Activated effector memory CD4-positive, alpha-beta T cell treated with anti-CD3 and anti-CD28 coated beads, Interleukin-2, amount 50 U/mL, for 16 hours (primary cell): ENCODE data around the gene TSFM.
A peak's percentile ranks its signal among the peaks of the same experiment; 100 is the strongest.

Experiments used
- DNase-seq: peaks from one replicate; pipeline ENCODE4 v3.0.0-alpha.2; 2020

The TSFM gene

GRCh38 chr12:57782608-57783465, at the start of gene TSFM:
Gene TSFM (plus strand): TSS chr12:57782787. CDS start chr12:57782802, 15 bp downstream.
- peak; percentile 99 for DNase-seq

- DNase-seq, result no peak
Observed at GRCh38 chr12:57733928-57734327, 48.7 kb upstream of the TSFM start.

GRCh38 chr12:57734591-57734990, 48.0 kb upstream of the TSFM start:
- DNase-seq, result no peak

- DNase-seq, result no peak
Observed at GRCh38 chr12:57735198-57735855, 47.3 kb upstream of the TSFM start.

- no peak for DNase-seq
Observed at GRCh38 chr12:57735952-57736740, 46.4 kb upstream of the TSFM start.

DNA sequence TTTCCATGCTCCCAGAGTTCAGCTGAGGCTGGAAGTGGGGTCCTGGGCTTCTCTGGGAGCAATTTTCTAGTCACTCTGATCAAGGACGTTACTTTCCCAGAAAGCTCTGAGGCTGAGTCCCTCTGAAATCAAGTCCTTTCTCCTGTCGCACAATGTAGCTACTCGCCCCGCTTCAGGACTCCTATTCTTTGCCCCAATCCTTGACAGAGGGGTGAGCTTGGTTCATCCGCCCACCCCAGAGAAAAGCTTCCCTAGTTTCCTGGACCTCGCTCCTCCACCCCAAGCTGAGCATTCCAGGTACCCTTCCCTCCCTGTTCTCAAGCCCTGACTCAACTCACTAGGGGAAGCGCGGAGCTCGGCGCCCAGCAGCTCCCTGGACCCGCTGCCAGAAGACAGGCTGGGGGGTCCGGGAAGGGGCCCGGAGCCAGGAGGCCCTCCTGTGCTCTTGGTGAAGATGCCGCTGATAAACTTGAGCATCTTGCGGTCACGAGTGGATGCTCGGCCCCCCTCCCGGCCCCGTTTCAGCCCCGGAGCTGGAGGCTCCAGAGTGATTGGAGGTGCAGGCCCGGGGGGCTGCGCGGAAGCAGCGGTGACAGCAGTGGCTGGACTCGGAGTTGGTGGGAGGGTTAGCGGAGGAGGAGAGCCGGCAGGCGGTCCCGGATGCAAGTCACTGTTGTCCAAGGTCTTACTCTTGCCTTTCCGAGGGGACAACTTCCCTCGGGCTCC, 45.7 kb upstream of the TSFM start:
- no peak for DNase-seq

DNA sequence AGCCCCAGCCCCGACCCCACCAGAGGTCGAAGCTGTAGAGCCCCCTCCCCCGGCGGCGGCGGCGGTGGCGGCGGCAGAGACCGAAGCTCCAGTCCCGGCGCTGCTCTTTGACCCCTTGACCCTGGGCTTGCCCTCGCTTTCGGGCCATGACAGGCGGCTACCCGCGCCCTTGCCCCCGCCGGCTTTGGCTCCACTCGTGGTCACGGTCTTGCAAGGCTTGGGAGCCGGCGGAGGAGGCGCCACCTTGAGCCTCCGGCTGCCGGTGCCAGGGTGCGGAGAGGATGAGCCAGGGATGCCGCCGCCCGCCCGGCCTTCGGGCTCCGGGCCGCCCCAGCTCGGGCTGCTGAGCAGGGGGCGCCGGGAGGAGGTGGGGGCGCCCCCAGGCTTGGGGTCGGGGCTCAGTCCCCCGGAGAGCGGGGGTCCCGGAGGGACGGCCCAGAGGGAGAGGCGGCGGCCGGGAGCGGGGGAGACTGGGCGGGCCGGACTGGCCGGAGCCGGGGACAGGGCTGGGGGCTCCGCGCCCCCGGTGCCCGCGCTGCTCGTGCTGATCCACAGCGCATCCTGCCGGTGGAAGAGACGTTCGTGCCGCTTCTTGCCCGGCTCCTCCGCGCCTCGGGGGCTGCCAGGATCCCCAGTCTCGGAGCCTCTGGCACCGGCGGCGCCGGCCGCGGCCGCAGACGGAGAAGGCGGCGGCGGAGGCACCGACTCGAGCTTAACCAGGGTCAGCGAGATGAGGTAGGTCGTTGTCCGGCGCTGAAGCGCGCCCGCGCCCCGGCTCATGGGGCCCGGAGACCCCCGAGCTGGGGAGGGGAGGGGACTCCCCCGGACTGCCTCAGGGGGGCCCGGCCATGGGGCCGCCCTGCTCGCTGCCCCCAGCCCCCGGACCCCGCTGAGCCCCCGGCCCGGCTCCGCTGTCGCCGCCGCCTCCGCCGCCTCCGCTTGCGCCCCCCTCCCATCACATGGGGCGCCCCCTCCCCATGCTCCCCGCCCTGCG, 44.8 kb upstream of the TSFM start:
- DNase-seq, result no peak

DNA sequence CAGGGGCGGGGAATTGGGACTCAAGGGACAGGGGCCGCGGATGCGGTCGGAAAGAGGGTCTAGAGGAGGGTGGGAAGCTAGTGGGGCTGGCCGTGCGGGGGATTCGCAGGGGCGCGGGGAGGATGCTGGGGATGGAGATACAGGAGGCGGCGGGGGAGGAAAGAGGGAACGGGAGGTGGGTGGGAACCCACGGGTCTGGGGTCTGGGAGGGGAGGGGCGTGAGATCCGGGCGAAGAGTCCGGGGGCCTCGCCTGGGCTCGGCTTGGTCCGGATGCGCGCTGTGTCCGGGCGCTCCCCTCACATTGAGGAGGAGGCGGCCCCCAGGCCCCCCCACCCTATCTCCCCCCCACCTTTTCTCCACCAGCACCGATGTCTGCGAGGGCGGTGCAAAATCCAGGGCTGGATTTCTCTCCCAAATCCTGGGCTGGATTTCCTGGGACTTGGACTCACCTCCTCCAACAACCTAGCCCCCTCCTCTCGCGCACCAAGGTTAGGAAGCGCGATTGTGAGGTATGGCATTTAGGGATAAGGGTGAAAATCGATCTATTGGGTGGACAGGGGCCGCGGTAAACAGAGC, 43.8 kb upstream of the TSFM start, which contains the start of gene AGAP2:
Gene AGAP2, minus strand, starts transcription at position 82 of the 577 bp plus-strand sequence. CDS start 496 bp downstream, outside the sequence.
- no peak for DNase-seq

DNA sequence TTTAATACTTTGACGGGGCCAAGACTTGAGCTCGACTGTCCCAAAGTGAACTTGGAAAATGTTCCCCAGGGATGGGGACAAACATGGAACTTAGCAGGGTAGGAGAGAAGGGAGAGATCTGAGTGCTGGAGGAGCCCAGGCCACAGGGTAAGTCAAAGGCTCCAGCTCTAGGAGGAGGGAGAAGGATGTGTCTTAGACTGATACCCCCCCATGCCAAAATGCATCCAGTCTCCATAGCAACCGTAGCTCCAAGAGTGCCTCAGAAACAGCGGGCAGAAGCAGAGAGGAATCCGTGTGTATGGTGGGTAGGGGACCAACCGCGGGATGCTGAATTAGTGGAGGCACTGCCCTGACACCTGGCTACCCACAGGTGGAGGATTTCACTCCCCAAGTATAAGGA, 43.2 kb upstream of the TSFM start:
- DNase-seq, result no peak

GRCh38 chr12:57739914-57740538, 42.6 kb upstream of the TSFM start:
- no peak for DNase-seq

GRCh38 chr12:57740656-57741412, 41.8 kb upstream of the TSFM start:
- peak; percentile 92 for DNase-seq

GRCh38 chr12:57741413-57741789, 41.2 kb upstream of the TSFM start:
- no peak for DNase-seq

DNA sequence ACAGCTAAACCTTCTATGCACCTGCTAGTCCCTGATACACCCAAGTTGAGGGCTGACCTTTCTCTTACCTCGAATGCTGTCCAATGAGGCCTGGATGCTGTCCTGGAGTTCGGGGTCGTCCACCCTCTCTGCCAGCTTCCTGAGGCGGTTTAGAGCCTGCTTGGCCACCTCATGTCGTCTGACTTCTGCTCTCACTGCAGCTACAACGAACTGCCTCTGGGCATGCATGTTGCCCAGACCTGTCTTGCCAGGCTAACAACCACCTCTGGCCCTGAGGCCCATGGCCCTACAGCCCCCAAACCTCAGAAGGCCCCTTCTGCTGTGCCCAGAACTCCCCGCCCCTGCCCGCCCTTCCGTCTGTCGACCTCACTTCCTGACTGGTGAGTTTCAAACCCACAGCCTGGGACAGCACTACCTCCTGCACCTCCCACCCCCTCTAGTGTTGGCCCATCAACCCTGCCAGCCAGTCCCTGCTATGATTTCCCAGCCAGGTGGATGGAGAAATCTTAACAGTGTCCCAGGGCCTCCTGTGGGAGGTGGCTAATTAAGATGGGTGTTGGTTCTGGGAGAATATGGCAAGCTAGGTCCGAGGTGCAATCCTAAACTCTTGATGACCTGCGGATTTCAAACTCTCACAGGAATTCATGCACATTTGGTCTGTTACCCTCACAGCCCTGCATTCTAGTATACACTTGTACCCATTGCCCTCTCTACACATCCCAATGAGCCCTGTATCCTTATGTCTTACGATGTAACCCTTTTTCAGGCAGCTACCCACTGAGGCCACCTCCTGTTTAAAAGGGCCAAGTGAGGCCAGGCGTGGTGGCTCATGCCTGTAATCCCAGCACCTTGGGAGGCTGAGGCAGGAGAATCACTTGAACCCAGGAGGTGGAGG, 40.5 kb upstream of the TSFM start:
- DNase-seq, result peak; percentile 91

GRCh38 chr12:57743769-57744168, 38.8 kb upstream of the TSFM start:
- no peak for DNase-seq

DNA sequence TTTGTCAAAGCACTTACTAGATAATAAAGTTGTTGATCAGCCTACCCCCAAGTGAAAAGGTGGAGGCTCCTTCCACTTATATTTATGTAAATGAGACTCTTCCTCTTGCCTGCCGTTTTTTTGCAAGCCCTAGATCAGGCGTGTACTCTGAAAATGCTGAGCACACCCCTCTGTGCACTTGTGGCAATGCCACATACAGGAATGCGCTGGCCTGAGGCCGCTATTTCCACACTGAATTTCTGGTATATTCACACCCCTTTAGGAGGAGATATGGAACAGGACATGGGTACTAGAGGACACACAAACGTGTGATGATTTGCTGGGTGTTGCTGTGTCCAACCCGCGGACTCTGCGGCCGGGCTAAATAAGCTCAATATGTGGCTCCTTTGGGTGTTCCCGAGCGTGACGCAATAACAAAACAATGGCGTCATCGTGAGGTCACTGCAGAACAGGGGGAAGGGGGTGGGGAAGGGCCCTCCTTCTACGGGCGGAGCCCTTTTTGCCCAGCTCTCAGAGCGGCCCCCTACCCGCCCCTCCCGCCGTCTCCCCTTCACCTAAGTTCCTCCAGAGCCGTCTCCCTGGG, 38.3 kb upstream of the TSFM start:
- DNase-seq, result peak; percentile 88

DNA sequence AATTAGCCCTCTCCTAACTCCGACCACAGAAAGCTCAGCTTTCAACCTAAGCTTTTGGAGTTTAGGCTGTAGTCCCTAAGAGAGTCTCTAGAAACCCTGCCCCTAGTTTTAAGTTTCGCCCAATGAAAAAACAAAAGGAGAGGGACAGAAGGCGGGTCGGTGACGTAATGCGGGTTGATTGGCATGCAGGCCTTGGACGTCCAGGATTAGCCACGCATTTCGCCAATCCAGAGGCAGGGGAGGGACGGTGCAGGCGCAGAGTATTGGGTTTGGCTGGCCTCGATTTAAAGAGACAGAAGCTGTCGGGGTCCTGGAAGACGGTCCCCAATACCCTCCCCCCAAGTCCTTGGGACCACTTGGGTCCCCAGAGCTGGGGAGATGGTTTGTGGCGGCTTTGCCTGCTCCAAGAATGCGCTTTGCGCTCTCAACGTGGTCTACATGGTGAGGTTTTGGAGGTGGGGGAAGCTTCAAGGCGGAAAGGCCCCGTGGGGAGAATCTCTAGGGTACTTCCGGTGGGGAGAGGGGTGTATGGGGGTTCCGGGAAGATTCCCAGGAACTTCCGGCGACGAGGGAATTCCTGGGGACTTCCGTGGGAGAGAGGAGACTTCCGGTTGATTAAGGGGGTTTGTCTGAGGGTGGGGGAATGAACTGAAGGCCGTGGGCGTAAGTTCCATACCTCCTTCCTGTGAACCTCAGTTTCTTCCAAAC, 37.7 kb upstream of the TSFM start, which contains the start of gene TSPAN31:
Gene TSPAN31, plus strand, starts transcription at position 263 of the 708 bp plus-strand sequence. Its CDS starts 116 bp downstream, at position 379.
- DNase-seq, result peak; percentile 98

- DNase-seq, result no peak
Observed at GRCh38 chr12:57745485-57745881, 37.1 kb upstream of the TSFM start.
